Transverse colon (tissue), 4 donors: ENCODE data around the gene CDON. TPM values are rescaled to one million over a fixed set of nuclear protein-coding genes. Genes with fewer than 3 reads are reported as not detected.
A peak's percentile ranks its signal among the peaks of the same experiment; 100 is the strongest.
"Not testable (repeated sequence)": the region's sequence is repeated elsewhere in the genome, so short reads cannot be mapped to it uniquely, and the experiment has no call there.

Experiments used
- DNase-seq: peaks from one replicate; pipeline ENCODE4 v3.0.0-alpha.2; 2019
- H3K27ac ChIP-seq, 4 donors: fragments of 200-600 bp; sonication (generic); 2 replicates each; pipeline ENCODE4 v1.5.1; 2016 to 2018; ENCODE audit warnings: inconsistent platforms in 4 of 4
- H3K27me3 ChIP-seq: fragments of 200-600 bp; sonication (generic); 2 replicates; pipeline ENCODE4 v1.5.1; 2017; ENCODE audit warnings: inconsistent platforms
- H3K36me3 ChIP-seq, 4 donors: fragments of 200-600 bp; sonication (generic); 2 replicates each; pipeline ENCODE4 v1.5.1; 2017 to 2019; ENCODE audit warnings: inconsistent platforms in 4 of 4
- H3K4me1 ChIP-seq, 4 donors: fragments of 200-600 bp; sonication (generic); 2 replicates each; pipeline ENCODE4 v1.5.1; 2017 to 2020; ENCODE audit warnings: inconsistent platforms in 4 of 4
- H3K4me3 ChIP-seq, 4 donors: fragments of 200-600 bp; sonication (generic); 1 replicate in 1 of 4; 2 replicates in 3 of 4; pipeline versions ENCODE4 v1.5.1 to v1.6.1; 2017 to 2019; ENCODE audit warnings: inconsistent platforms in 4 of 4
- H3K9me3 ChIP-seq, 2 donors: fragments of 200-600 bp; sonication (generic); 2 replicates each; pipeline ENCODE4 v1.5.1; 2017 to 2019; ENCODE audit warnings: inconsistent platforms in 2 of 2
- EP300 ChIP-seq: sonication (generic); formaldehyde crosslinking; IDR thresholded peaks from one replicate; pipeline ENCODE4 v1.6.1; 2017; ENCODE audit warnings: antibody characterized with exemption, low read depth
- POLR2A ChIP-seq: fragments of 450-650 bp; IDR thresholded peaks from one replicate; pipeline ENCODE4 v1.6.1; 2016; ENCODE audit warnings: antibody characterized with exemption, mild to moderate bottlenecking, moderate library complexity
- POLR2AphosphoS5 ChIP-seq, 3 donors: sonication (generic); formaldehyde crosslinking; IDR thresholded peaks; one replicate each; pipeline ENCODE4 v1.6.1; 2016; ENCODE audit warnings: antibody characterized with exemption in 3 of 3
- WGBS, 2 donors: methylation state at CpG; one replicate each; pipeline ENCODE4 v1.1.5; 2018; ENCODE audit warnings: low coverage in 1 of 2; 5-methylcytosine and 5-hydroxymethylcytosine counted together
- in situ Hi-C, 4 donors: fragments of 200-750 bp; cut with MboI; loops; one replicate each; pipeline versions ENCODE4 v1.15.0 to v1.15.1; 2017; ENCODE audit warnings: low sequenced_read_pairs in 3 of 4, low pct_ligation_motif_present in 1 of 4, low pct_unique_long_range_greater_than_20kb in 1 of 4
- intact Hi-C: fragments of 100-400 bp; cut with DNase I; formaldehyde crosslinking; loops from one replicate; pipeline ENCODE4 v1.15.1; 2023; ENCODE audit warnings: low total_unique reads
- total RNA-seq, 4 donors: library from RNA; depleted of rRNA; stranded (reverse); fragments of >200 nt; gene quantifications; one replicate each; pipeline ENCODE4 v1.1.0, GENCODE V29; 2016
- TF ChIP-seq, protein P1 (sequence below), 5 experiments: fragments of 200-600 bp in 3 of 5; fragments of 450-650 bp in 2 of 5; sonication (generic) in 3 of 5; IDR thresholded peaks; 1 replicate in 2 of 5; 2 replicates in 3 of 5; pipeline ENCODE4 v1.5.1; 2016 to 2017; ENCODE audit warnings: antibody characterized with exemption in 5 of 5, inconsistent platforms in 3 of 5, mild to moderate bottlenecking in 2 of 5, moderate library complexity in 1 of 5

Gene CDON
- total RNA-seq, 4 donors from 2014 or later, result 7.6 to 31.0 (median 9.9) TPM

DNA sequence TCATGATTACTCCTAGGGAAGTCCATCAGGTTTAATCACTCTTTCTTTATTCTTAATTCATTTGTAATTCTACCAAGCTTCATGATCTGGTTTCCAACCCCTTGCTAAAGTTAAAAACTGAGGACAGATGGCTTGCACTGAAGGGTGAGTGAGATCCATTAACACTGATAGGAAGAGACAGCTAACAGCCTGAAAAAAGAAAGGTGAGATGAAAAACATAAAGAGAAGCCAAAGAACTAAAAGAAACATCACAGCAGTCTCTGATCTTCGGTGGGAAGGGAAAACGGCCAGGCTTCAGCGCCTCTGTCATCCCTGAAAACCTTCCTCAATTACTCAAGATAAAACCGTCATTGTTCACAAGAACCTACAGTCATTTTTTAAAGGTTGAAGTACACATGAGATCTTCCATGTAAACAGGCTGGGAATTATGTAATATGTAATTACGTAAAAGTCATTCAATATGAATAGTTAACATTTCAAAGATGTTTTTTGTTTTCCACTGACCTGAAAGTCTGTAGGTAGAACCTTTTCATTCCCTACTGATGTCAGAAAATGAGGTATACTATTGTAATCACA, 75.5 kb downstream of the CDON start:
- H3K9me3 ChIP-seq, result no peaks in the 10 kb centered on the region
- intact Hi-C loops, result no loop called here
- in situ Hi-C loops, result no loop called here
- WGBS, 2 donors, result 39 to 65% methylated on average over 2 to 5 of the region's 5 CpGs
- no peaks in the 10 kb centered on the region for H3K4me1 ChIP-seq
- no peaks in the 10 kb centered on the region for H3K27me3 ChIP-seq
- peak overlapping the region in 1 of 4 donors; percentile 23 for H3K27ac ChIP-seq
- no peak overlapping the region for H3K4me3 ChIP-seq
- no peak for DNase-seq
- TF ChIP-seq EP300, result no peak
- TF ChIP-seq, protein P1, sequence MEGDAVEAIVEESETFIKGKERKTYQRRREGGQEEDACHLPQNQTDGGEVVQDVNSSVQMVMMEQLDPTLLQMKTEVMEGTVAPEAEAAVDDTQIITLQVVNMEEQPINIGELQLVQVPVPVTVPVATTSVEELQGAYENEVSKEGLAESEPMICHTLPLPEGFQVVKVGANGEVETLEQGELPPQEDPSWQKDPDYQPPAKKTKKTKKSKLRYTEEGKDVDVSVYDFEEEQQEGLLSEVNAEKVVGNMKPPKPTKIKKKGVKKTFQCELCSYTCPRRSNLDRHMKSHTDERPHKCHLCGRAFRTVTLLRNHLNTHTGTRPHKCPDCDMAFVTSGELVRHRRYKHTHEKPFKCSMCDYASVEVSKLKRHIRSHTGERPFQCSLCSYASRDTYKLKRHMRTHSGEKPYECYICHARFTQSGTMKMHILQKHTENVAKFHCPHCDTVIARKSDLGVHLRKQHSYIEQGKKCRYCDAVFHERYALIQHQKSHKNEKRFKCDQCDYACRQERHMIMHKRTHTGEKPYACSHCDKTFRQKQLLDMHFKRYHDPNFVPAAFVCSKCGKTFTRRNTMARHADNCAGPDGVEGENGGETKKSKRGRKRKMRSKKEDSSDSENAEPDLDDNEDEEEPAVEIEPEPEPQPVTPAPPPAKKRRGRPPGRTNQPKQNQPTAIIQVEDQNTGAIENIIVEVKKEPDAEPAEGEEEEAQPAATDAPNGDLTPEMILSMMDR (IDR thresholded peaks at IDR 0.05), result no peak
- peak in 1 of 3 donors; percentile 28 for TF ChIP-seq POLR2AphosphoS5 (IDR thresholded peaks at IDR 0.05)
- TF ChIP-seq POLR2A, result no peak
- H3K36me3 ChIP-seq, result no peaks in the 10 kb centered on the region

DNA sequence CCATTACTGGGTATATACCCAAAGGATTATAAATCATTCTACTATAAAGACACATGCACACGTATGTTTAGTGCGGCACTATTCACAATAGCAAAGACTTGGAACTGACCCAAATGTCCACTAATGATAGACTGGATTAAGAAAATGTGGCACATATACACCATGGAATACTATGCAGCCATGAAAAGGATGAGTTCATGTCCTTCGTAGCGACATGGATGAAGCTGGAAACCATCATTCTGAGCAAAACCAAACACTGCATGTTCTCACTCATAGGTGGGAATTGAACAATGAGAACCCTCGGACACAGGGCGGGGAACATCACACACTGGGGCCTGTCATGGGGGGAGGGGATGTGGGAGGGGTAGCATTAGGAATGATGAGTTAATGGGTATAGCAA, 76.7 kb downstream of the CDON start:
- H3K27me3 ChIP-seq, H3K36me3 ChIP-seq, H3K4me1 ChIP-seq, intact Hi-C loops, in situ Hi-C loops, DNase-seq, H3K4me3 ChIP-seq, H3K9me3 ChIP-seq, H3K27ac ChIP-seq: not testable (repeated sequence)
- WGBS, 2 donors, result 91 to 99% methylated on average over 6 of the region's 6 CpGs

DNA sequence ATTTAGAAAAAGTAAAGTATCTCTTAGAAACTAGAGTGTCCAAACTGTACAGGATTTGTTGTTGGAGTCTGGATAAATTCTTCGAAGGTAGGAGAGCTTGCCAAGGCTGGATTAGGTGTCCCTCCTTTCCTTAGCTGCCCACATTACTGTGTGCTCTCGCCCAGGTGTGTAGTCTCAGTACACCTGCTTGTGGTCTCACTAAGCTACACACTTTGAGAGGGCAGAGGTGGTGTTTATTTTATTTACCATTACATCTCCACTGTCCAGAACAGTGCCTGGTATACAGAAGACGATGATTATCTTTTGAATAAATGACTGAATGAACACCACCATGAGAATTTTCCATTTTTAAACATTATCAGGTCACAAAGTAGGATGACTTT, 80.3 kb downstream of the CDON start:
- Histone ChIP-seq H3K27me3 (no peaks in the 10 kb centered on the region), H3K4me3 (no peak overlapping the region), H3K36me3 (no peaks in the 10 kb centered on the region), H3K4me1 (no peaks in the 10 kb centered on the region), H3K27ac (no peak overlapping the region), H3K9me3 (no peaks in the 10 kb centered on the region)
- no peak for DNase-seq
- in situ Hi-C loops (no loop called here), intact Hi-C loops (no loop called here)
- TF ChIP-seq POLR2AphosphoS5 (IDR thresholded peaks at IDR 0.05), result no peak
- TF ChIP-seq POLR2A, result no peak
- TF ChIP-seq, protein P1 (IDR thresholded peaks at IDR 0.05), result no peak
- no peak for TF ChIP-seq EP300
- 74 to 89% methylated on average over 2 to 3 of the region's 3 CpGs for WGBS, 2 donors

DNA sequence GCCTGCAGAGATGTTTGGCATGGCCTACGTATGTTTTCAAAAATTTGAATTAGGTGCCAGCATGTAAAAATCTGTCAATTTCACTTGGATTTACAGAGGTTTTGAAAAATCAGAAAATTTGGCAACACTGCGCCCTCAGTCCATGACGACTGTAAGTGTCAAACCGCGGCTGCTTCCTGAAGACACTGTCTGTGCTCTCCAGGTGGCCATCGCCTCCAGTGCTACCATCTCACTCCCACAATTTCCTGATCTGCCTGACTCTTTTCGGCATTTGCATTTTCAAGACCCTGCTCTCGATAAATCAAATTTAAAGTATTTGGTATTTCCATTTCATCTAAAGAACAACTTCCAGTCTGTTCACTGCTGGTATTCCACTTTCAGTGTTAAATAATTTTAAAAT, 82.2 kb downstream of the CDON start:
- Histone ChIP-seq H3K36me3 (no peaks in the 10 kb centered on the region), H3K27me3 (no peaks in the 10 kb centered on the region), H3K4me1 (no peaks in the 10 kb centered on the region), H3K4me3 (no peak overlapping the region), H3K27ac (no peak overlapping the region), H3K9me3 (no peaks in the 10 kb centered on the region)
- no peak for DNase-seq
- in situ Hi-C loops (no loop called here), intact Hi-C loops (no loop called here)
- TF ChIP-seq, protein P1 (IDR thresholded peaks at IDR 0.05), result no peak
- TF ChIP-seq POLR2A (no peak), EP300 (no peak), POLR2AphosphoS5 (IDR thresholded peaks at IDR 0.05) (no peak)
- WGBS, 2 donors, result 88 to 92% methylated on average over 2 to 8 of the region's 8 CpGs

DNA sequence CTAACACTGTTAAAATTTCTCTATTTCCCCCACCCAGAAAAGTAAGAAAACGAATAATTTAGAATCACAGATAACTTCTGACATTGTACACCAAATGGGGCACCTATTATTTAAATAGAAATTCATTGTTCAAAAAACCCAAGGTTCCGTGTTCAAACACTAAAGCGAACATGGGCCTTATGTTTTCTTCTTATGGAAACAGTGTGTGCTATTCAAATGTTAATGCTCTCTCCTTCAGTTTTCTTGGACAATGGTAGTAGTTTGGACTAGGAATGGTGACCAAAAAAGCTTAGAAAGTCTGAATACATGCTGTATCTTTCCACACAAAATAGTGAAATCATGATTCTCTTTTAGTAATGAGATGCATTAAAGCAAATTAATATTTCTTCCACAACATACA, 83.2 kb downstream of the CDON start:
- Histone ChIP-seq H3K36me3 (no peaks in the 10 kb centered on the region), H3K4me1 (no peaks in the 10 kb centered on the region), H3K27me3 (no peaks in the 10 kb centered on the region), H3K27ac (no peak overlapping the region), H3K4me3 (no peak overlapping the region), H3K9me3 (no peaks in the 10 kb centered on the region)
- TF ChIP-seq, protein P1 (IDR thresholded peaks at IDR 0.05), result no peak
- TF ChIP-seq POLR2A, result no peak
- no peak for TF ChIP-seq EP300
- TF ChIP-seq POLR2AphosphoS5 (IDR thresholded peaks at IDR 0.05), result no peak
- intact Hi-C loops (no loop called here), in situ Hi-C loops (no loop called here)
- WGBS, 2 donors, result 90 to 98% methylated on average over 3 of the region's 3 CpGs
- DNase-seq, result no peak
